SK-N-SH (cell line): ENCODE data around the gene PUS10. TPM values are rescaled to one million over a fixed set of nuclear protein-coding genes. Genes with fewer than 3 reads are reported as not detected.
A peak's percentile ranks its signal among the peaks of the same experiment; 100 is the strongest.

ENCODE experiments used
- CTCF ChIA-PET: fragments of 300-600, 350-600 bp; formaldehyde crosslinking; extraction: SDS; loops from one replicate; lab custom pipeline; 2021; lab: Yijun Ruan, JAX
- POLR2A ChIA-PET: fragments of 350-600 bp; sonication (Branson Sonifier 250); formaldehyde crosslinking; extraction: SDS; loops from one replicate; lab custom pipeline; 2020; ENCODE audit warnings: antibody characterized with exemption, inconsistent platforms; lab: Yijun Ruan, JAX
- DNase-seq: peaks from one replicate; pipeline ENCODE4 v3.0.0; 2012
- H2AFZ ChIP-seq: fragments of 200-600 bp; sonication (generic); 2 replicates; pipeline ENCODE4 v1.8.1; 2016; ENCODE audit warnings: antibody characterized with exemption, mild to moderate bottlenecking, low read depth
- H3F3A ChIP-seq: fragments of 200-600 bp; sonication (generic); replicated peaks from 2 replicates; pipeline ENCODE3; 2016; ENCODE audit warnings: antibody characterized with exemption, mild to moderate bottlenecking; ENCODE audit not compliant: insufficient read depth
- H3K27ac ChIP-seq, 2 experiments: fragments of 200-500 bp in 1 of 2; fragments of 200-600 bp in 1 of 2; sonication (Bioruptor generic) in 1 of 2; sonication (generic), shearing (Covaris generic) in 1 of 2; 2 replicates each; pipeline versions ENCODE4 v1.5.1 to v1.6.1; 2014 to 2016; ENCODE audit warnings: low read depth in 2 of 2, inconsistent platforms in 1 of 2, low read length in 1 of 2, mild to moderate bottlenecking in 1 of 2, mixed read lengths in 1 of 2
- H3K27me3 ChIP-seq: fragments of 200-600 bp; sonication (generic), shearing (Covaris generic); 2 replicates; pipeline ENCODE4 v1.6.1; 2016; ENCODE audit warnings: mixed run types; ENCODE audit not compliant: insufficient read depth
- H3K36me3 ChIP-seq, 2 experiments: fragments of 200-500 bp in 1 of 2; fragments of 200-600 bp in 1 of 2; sonication (Bioruptor generic) in 1 of 2; sonication (generic) in 1 of 2; replicated peaks in 1 of 2; 2 replicates each; pipeline versions ENCODE3 to v1.5.1; 2014 to 2016; ENCODE audit warnings: low read length in 1 of 2, mild to moderate bottlenecking in 1 of 2; ENCODE audit not compliant: insufficient read depth in 2 of 2, control insufficient read depth in 1 of 2
- H3K4me1 ChIP-seq, 2 experiments: fragments of 200-500 bp in 1 of 2; fragments of 200-600 bp in 1 of 2; sonication (Bioruptor generic) in 1 of 2; sonication (generic), shearing (Covaris generic) in 1 of 2; 2 replicates each; pipeline versions ENCODE4 v1.5.1 to v1.6.1; 2014 to 2016; ENCODE audit warnings: low read depth in 1 of 2, low read length in 1 of 2, mixed run types in 1 of 2; ENCODE audit not compliant: insufficient read depth in 2 of 2, control insufficient read depth in 1 of 2
- H3K4me2 ChIP-seq: fragments of 200-600 bp; sonication (generic), shearing (Covaris generic); 2 replicates; pipeline ENCODE4 v1.6.1; 2017; ENCODE audit warnings: mixed run types
- H3K4me3 ChIP-seq, 2 experiments: fragments of 200-500 bp in 1 of 2; fragments of 200-600 bp in 1 of 2; sonication (Bioruptor generic) in 1 of 2; sonication (generic), shearing (Covaris generic) in 1 of 2; 2 replicates each; pipeline versions ENCODE4 v1.5.1 to v1.8.1; 2014 to 2016; ENCODE audit warnings: low read depth in 2 of 2, inconsistent platforms in 1 of 2, low read length in 1 of 2, mild to moderate bottlenecking in 1 of 2, mixed read lengths in 1 of 2, moderate library complexity in 1 of 2
- H3K79me2 ChIP-seq: fragments of 200-600 bp; sonication (generic); 2 replicates; pipeline ENCODE4 v1.8.1; 2017; ENCODE audit warnings: mild to moderate bottlenecking; ENCODE audit not compliant: insufficient read depth
- H3K9ac ChIP-seq: fragments of 200-600 bp; sonication (generic); 2 replicates; pipeline ENCODE4 v1.6.1; 2017; ENCODE audit warnings: mixed run types
- H3K9me2 ChIP-seq: fragments of 200-600 bp; sonication (generic); 2 replicates; pipeline ENCODE4 v1.6.1; 2017; ENCODE audit warnings: mixed run types
- H3K9me3 ChIP-seq: fragments of 200-600 bp; sonication (generic); 2 replicates; pipeline ENCODE4 v1.6.1; 2017; ENCODE audit warnings: mixed run types, mild to moderate bottlenecking, moderate library complexity
- H4K20me1 ChIP-seq: fragments of 200-600 bp; sonication (generic); 2 replicates; pipeline ENCODE4 v1.6.1; 2017; ENCODE audit warnings: mild to moderate bottlenecking, mixed run types; ENCODE audit not compliant: insufficient read depth
- EP300 ChIP-seq, 2 experiments: IDR thresholded peaks; 2 replicates each; pipeline versions ENCODE4 v1.4.0 to v1.6.1; 2012; ENCODE audit warnings: borderline replicate concordance in 1 of 2, low read depth in 1 of 2, low read length in 1 of 2
- FOXM1 ChIP-seq: IDR thresholded peaks from 2 replicates; pipeline ENCODE4 v1.4.0; 2012; ENCODE audit warnings: low read depth, mild to moderate bottlenecking
- JUND ChIP-seq: IDR thresholded peaks from 2 replicates; pipeline ENCODE4 v1.4.0; 2012
- MAX ChIP-seq: IDR thresholded peaks from 2 replicates; pipeline ENCODE4 v1.4.0; 2012; ENCODE audit warnings: low read depth
- MEF2A ChIP-seq: IDR thresholded peaks from 2 replicates; pipeline ENCODE4 v1.4.0; 2012; ENCODE audit warnings: low read depth, borderline replicate concordance
- MXI1 ChIP-seq: IDR thresholded peaks from 2 replicates; pipeline ENCODE4 v1.6.1; 2012; ENCODE audit warnings: mild to moderate bottlenecking, low read depth, low read length, improper control_type of control experiment
- NFIC ChIP-seq: IDR thresholded peaks from 2 replicates; pipeline ENCODE4 v1.4.0; 2012; ENCODE audit warnings: borderline replicate concordance
- NRF1 ChIP-seq: IDR thresholded peaks from 2 replicates; pipeline ENCODE4 v1.6.1; 2012; ENCODE audit warnings: low read depth, mild to moderate bottlenecking, low read length
- RAD21 ChIP-seq: IDR thresholded peaks from 2 replicates; pipeline ENCODE4 v1.6.1; 2012; ENCODE audit warnings: mild to moderate bottlenecking, low read length
- RFX5 ChIP-seq: IDR thresholded peaks from 2 replicates; pipeline ENCODE4 v1.6.1; 2012; ENCODE audit warnings: mild to moderate bottlenecking, improper control_type of control experiment, low read length
- SIN3A ChIP-seq: IDR thresholded peaks from 2 replicates; pipeline ENCODE4 v1.6.1; 2012; ENCODE audit warnings: low read depth, mild to moderate bottlenecking, low read length, moderate library complexity, borderline replicate concordance
- SMC3 ChIP-seq: IDR thresholded peaks from 2 replicates; pipeline ENCODE4 v1.6.1; 2012; ENCODE audit warnings: low read depth, low read length, improper control_type of control experiment
- TAF1 ChIP-seq: IDR thresholded peaks from 2 replicates; pipeline ENCODE4 v1.6.1; 2012; ENCODE audit warnings: low read depth, mild to moderate bottlenecking, low read length, moderate library complexity, borderline replicate concordance
- TCF12 ChIP-seq: IDR thresholded peaks from 2 replicates; pipeline ENCODE4 v1.4.0; 2012
- TEAD4 ChIP-seq: IDR thresholded peaks from 2 replicates; pipeline ENCODE4 v1.4.0; 2012; ENCODE audit warnings: mild to moderate bottlenecking, borderline replicate concordance; ENCODE audit not compliant: insufficient read depth
- USF1 ChIP-seq: IDR thresholded peaks from 2 replicates; pipeline ENCODE4 v1.4.0; 2012; ENCODE audit warnings: low read depth, borderline replicate concordance
- USF2 ChIP-seq: fragments of 150-350 bp; IDR thresholded peaks from 2 replicates; pipeline ENCODE4 v1.6.1; 2017; ENCODE audit warnings: antibody characterized with exemption, low read length, low read depth, borderline replicate concordance
- YY1 ChIP-seq: IDR thresholded peaks from 2 replicates; pipeline ENCODE4 v1.4.0; 2012; ENCODE audit warnings: low read depth, mild to moderate bottlenecking
- WGBS: methylation state at CpG from one replicate; pipeline ENCODE4 v1.1.6; 2017; ENCODE audit warnings: low lambda C conversion rate; 5-methylcytosine and 5-hydroxymethylcytosine counted together
- polyA plus RNA-seq, 3 experiments: library from polyadenylated mRNA; depleted of rRNA; stranded (reverse); fragments of >200 nt; gene quantifications; 2 replicates each; pipeline ENCODE4 v1.2.3, GENCODE V29; 2012
- TF ChIP-seq, protein P1 (sequence below): fragments of 150-350 bp; IDR thresholded peaks from 2 replicates; pipeline ENCODE4 v1.6.1; 2016; ENCODE audit warnings: mild to moderate bottlenecking, low read depth, low read length
- TF ChIP-seq, protein P2 (sequence below): fragments of 200-600 bp; sonication (generic); IDR thresholded peaks from 2 replicates; pipeline ENCODE4 v1.6.1; 2017; ENCODE audit warnings: antibody characterized with exemption, mild to moderate bottlenecking, moderate library complexity

The PUS10 gene
- polyA plus RNA-seq, 1 of the 3 experiments (the other 2 are of a cell fraction) = 2.8 TPM

- TF ChIP-seq MXI1 = no peak
Measured at GRCh38 chr2:60926741-60927552, 91.1 kb downstream of the PUS10 start (continued).

- Histone ChIP-seq H3F3A (peaks cover 9% of the 10 kb centered on the region), H4K20me1 (no peaks in the 10 kb centered on the region), H3K36me3 (peaks cover 13 to 20% of the 10 kb centered on the region in 2 experiments), H3K9me2 (no peaks in the 10 kb centered on the region), H3K4me2 (no peak overlapping the region), H2AFZ (no peak overlapping the region), H3K9me3 (no peaks in the 10 kb centered on the region), H3K4me1 (peaks cover 0 to 8% of the 10 kb centered on the region in 2 experiments; a peak in 2 of 4 replicates), H3K27me3 (no peaks in the 10 kb centered on the region), H3K9ac (no peak overlapping the region), H3K27ac (peak overlapping the region; percentile 6 to 48; a peak in 2 of 4 replicates), H3K79me2 (no peaks in the 10 kb centered on the region), H3K4me3 (no peak overlapping the region)
- ChIA-PET CTCF (interaction anchor here (0.7 to 1.0 kb wide), 2 partner anchors 12 to 15 kb away, joined by 4 read pairs; no protein-coding TSS in a partner anchor), POLR2A (no interaction called here)
- 94% methylated on average over 7 of the region's 7 CpGs for WGBS
- no peak for DNase-seq
- TF ChIP-seq NFIC (no peak), USF1 (no peak), YY1 (no peak), TAF1 (no peak), MAX (no peak), NRF1 (no peak), TEAD4 (no peak), SIN3A (no peak), USF2 (no peak), MEF2A (no peak), RFX5 (no peak), SMC3 (no peak), EP300 (IDR thresholded peaks at IDR 0.05; ENCODE audit: borderline replicate concordance in 1 of 2, low read depth in 1 of 2, low read length in 1 of 2) (no peak), FOXM1 (no peak), JUND (no peak), RAD21 (no peak), TCF12 (no peak)
- TF ChIP-seq, protein P1, sequence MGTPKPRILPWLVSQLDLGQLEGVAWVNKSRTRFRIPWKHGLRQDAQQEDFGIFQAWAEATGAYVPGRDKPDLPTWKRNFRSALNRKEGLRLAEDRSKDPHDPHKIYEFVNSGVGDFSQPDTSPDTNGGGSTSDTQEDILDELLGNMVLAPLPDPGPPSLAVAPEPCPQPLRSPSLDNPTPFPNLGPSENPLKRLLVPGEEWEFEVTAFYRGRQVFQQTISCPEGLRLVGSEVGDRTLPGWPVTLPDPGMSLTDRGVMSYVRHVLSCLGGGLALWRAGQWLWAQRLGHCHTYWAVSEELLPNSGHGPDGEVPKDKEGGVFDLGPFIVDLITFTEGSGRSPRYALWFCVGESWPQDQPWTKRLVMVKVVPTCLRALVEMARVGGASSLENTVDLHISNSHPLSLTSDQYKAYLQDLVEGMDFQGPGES = no peak
- TF ChIP-seq, protein P2, sequence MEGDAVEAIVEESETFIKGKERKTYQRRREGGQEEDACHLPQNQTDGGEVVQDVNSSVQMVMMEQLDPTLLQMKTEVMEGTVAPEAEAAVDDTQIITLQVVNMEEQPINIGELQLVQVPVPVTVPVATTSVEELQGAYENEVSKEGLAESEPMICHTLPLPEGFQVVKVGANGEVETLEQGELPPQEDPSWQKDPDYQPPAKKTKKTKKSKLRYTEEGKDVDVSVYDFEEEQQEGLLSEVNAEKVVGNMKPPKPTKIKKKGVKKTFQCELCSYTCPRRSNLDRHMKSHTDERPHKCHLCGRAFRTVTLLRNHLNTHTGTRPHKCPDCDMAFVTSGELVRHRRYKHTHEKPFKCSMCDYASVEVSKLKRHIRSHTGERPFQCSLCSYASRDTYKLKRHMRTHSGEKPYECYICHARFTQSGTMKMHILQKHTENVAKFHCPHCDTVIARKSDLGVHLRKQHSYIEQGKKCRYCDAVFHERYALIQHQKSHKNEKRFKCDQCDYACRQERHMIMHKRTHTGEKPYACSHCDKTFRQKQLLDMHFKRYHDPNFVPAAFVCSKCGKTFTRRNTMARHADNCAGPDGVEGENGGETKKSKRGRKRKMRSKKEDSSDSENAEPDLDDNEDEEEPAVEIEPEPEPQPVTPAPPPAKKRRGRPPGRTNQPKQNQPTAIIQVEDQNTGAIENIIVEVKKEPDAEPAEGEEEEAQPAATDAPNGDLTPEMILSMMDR = no peak
Measured at GRCh38 chr2:60925994-60926740, 91.9 kb downstream of the PUS10 start.
